Endothelial cell (in vitro differentiated cells): ENCODE measurements around the gene MTA1. TPM values are rescaled to one million over a fixed set of nuclear protein-coding genes. Genes with fewer than 3 reads are reported as not detected.

Experiments
- DNase-seq: peaks from one replicate; pipeline ENCODE4 v3.0.0; 2021; ENCODE audit warnings: low spot score
- H3K27ac Mint-ChIP-seq: one replicate; pipeline ENCODE4 v1.8.0; 2021; ENCODE audit warnings: mixed read lengths, inconsistent platforms; ENCODE audit not compliant: unreplicated experiment
- H3K27me3 Mint-ChIP-seq: one replicate; pipeline ENCODE4 v1.8.0; 2021; ENCODE audit warnings: mild to moderate bottlenecking, moderate library complexity, mixed read lengths, inconsistent platforms; ENCODE audit not compliant: unreplicated experiment
- H3K36me3 Mint-ChIP-seq: one replicate; pipeline ENCODE4 v1.8.0; 2021; ENCODE audit warnings: mild to moderate bottlenecking, low read depth, mixed read lengths, inconsistent platforms; ENCODE audit not compliant: unreplicated experiment
- H3K4me1 Mint-ChIP-seq: one replicate; pipeline ENCODE4 v1.8.0; 2021; ENCODE audit warnings: mild to moderate bottlenecking, mixed read lengths, inconsistent platforms; ENCODE audit not compliant: unreplicated experiment
- H3K4me3 Mint-ChIP-seq: one replicate; pipeline ENCODE4 v1.8.0; 2021; ENCODE audit warnings: mild to moderate bottlenecking, mixed read lengths, inconsistent platforms; ENCODE audit not compliant: unreplicated experiment
- H3K9me3 Mint-ChIP-seq: one replicate; pipeline ENCODE4 v1.8.0; 2021; ENCODE audit warnings: mixed read lengths, inconsistent platforms; ENCODE audit not compliant: unreplicated experiment
- CTCF ChIP-seq: fragments of 200-600 bp; sonication (generic); IDR thresholded peaks from one replicate; pipeline ENCODE4 v1.5.0; 2021; ENCODE audit warnings: antibody characterized with exemption; ENCODE audit not compliant: unreplicated experiment
- total RNA-seq: library from RNA; stranded (reverse); fragmentation: NEBNext Ultra II Directional; extraction: Animal tissue kit (Norgen Biotek cat#: 25700); gene quantifications from one replicate; pipeline ENCODE4 v1.2.1, GENCODE V29; 2021; ENCODE audit not compliant: unreplicated experiment

The MTA1 gene
- total RNA-seq, 1 donor from 2014 or later = 150 TPM

GRCh38 chr14:105460116-105460515 is 40.5 kb downstream of the MTA1 start:
- Mint-ChIP-seq H3K4me1 (no peaks in the 10 kb centered on the region), H3K4me3 (no peak overlapping the region), H3K36me3 (peaks cover 18% of the 10 kb centered on the region), H3K9me3 (no peaks in the 10 kb centered on the region), H3K27ac (no peak overlapping the region), H3K27me3 (peaks cover 21% of the 10 kb centered on the region)
- no peak for DNase-seq
- no peak for TF ChIP-seq CTCF

GRCh38 chr14:105460616-105461015 is 41.0 kb downstream of the MTA1 start:
- Mint-ChIP-seq H3K4me3 (no peak overlapping the region), H3K36me3 (peaks cover 13% of the 10 kb centered on the region), H3K27ac (no peak overlapping the region), H3K4me1 (no peaks in the 10 kb centered on the region), H3K27me3 (peaks cover 18% of the 10 kb centered on the region), H3K9me3 (no peaks in the 10 kb centered on the region)
- no peak for TF ChIP-seq CTCF
- DNase-seq = no peak

GRCh38 chr14:105461903-105462302 is 42.3 kb downstream of the MTA1 start:
- Mint-ChIP-seq H3K27ac (no peak overlapping the region), H3K4me3 (peak overlapping the region; percentile 65), H3K9me3 (no peaks in the 10 kb centered on the region), H3K27me3 (peaks cover 18% of the 10 kb centered on the region), H3K4me1 (no peaks in the 10 kb centered on the region), H3K36me3 (peaks cover 12% of the 10 kb centered on the region)
- no peak for DNase-seq
- no peak for TF ChIP-seq CTCF

GRCh38 chr14:105464501-105464900 is 44.9 kb downstream of the MTA1 start:
- no peak for TF ChIP-seq CTCF
- peaks cover 19% of the 10 kb centered on the region for H3K27me3 Mint-ChIP-seq
- peaks cover 12% of the 10 kb centered on the region for H3K36me3 Mint-ChIP-seq
- H3K4me3 Mint-ChIP-seq = no peak overlapping the region
- no peak overlapping the region for H3K27ac Mint-ChIP-seq
- no peaks in the 10 kb centered on the region for H3K9me3 Mint-ChIP-seq
- H3K4me1 Mint-ChIP-seq = no peaks in the 10 kb centered on the region
- DNase-seq = no peak

- no peak for DNase-seq
- peaks cover 18% of the 10 kb centered on the region for H3K27me3 Mint-ChIP-seq
- H3K4me3 Mint-ChIP-seq = no peak overlapping the region
- H3K9me3 Mint-ChIP-seq = no peaks in the 10 kb centered on the region
- no peaks in the 10 kb centered on the region for H3K4me1 Mint-ChIP-seq
- H3K36me3 Mint-ChIP-seq = peaks cover 12% of the 10 kb centered on the region
- no peak overlapping the region for H3K27ac Mint-ChIP-seq
- no peak for TF ChIP-seq CTCF
These were observed 45.8 kb downstream of the MTA1 start for GRCh38 chr14:105465209-105466031.
